Subcutaneous adipose tissue (tissue), 4 donors: Measurements from ENCODE around the gene SOHLH1. TPM values are rescaled to one million over a fixed set of nuclear protein-coding genes. Genes with fewer than 3 reads are reported as not detected.

Experiments
- total RNA-seq, 4 donors: library from RNA; depleted of rRNA; stranded (reverse); fragments of >200 nt; gene quantifications; one replicate each; pipeline ENCODE4 v1.1.0, GENCODE V29; 2016
- TF ChIP-seq, protein P1 (sequence below): fragments of 450-650 bp; IDR thresholded peaks from one replicate; pipeline ENCODE4 v1.5.1; 2016; ENCODE audit warnings: low read depth, mild to moderate bottlenecking, control low read depth, antibody characterized with exemption, moderate library complexity

Gene SOHLH1
- total RNA-seq, 4 donors from 2014 or later: not detected

DNA sequence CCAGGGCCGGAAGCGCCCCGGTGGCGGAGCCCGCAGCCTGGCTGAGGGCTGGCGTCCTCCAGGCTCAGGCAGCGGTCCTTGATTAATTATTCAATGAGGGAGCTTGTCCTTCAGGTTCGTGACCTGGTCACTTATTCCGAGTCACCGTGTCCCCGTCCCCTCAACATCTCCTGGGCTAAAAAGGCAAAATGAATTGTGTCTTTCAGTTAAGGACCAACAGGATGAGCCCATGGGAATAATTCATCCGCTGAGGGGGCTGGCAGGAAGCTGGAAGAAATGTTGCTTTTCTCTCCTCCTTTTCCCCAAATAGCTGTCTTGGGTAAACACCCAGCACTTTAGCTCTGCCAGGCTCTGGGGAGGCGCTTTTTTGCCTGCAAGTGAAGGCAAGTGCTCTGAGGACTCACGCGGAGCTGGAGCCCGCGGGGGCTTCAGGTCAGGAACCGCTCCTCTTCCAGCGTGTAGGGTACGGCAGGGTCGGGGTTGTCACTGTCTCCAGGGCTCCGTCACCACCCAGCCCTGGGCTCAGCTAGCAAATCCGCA lies 15.8 kb upstream of the SOHLH1 start:
- TF ChIP-seq, protein P1, sequence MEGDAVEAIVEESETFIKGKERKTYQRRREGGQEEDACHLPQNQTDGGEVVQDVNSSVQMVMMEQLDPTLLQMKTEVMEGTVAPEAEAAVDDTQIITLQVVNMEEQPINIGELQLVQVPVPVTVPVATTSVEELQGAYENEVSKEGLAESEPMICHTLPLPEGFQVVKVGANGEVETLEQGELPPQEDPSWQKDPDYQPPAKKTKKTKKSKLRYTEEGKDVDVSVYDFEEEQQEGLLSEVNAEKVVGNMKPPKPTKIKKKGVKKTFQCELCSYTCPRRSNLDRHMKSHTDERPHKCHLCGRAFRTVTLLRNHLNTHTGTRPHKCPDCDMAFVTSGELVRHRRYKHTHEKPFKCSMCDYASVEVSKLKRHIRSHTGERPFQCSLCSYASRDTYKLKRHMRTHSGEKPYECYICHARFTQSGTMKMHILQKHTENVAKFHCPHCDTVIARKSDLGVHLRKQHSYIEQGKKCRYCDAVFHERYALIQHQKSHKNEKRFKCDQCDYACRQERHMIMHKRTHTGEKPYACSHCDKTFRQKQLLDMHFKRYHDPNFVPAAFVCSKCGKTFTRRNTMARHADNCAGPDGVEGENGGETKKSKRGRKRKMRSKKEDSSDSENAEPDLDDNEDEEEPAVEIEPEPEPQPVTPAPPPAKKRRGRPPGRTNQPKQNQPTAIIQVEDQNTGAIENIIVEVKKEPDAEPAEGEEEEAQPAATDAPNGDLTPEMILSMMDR: no peak

DNA sequence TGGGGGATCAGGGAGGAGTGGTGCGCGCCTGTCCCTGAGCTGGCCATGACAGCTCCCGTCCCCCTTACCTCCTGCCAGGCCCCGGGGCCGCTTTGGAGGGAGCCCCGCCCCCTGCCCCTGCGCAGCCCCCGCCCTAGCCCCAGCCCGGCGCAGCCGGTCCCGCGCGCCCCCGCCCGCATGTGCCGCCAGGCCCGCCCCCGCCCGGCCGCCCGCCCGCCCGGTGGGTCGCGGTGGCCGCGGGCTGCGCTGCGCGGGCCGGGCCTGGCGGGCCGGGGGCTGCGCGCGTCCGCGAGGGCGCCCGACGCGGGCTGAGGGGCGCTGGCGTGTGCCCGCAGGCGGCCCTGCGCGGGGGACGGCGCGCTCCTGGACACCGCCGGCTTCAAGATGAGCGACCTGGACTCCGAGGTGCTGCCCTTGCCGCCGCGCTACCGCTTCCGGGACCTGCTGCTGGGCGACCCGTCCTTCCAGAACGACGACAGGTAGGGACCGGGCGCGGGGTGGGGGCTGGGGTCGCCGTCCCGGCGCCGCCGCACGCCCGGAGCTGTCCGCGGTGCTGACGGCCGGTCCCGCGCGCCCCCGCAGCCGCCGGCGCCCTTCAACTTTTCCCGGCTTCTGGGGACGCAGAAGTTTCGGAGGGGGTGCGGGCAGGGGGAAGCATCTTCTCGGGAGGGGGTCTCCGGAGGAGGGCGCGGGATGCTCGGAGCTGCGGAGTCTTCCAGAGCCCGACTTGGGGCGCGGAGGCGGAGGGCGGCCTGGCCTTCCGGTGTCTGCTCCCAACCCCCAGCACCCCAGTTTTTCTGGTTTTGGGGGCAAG lies 15.2 kb upstream of the SOHLH1 start:
- TF ChIP-seq, protein P1: no peak

DNA sequence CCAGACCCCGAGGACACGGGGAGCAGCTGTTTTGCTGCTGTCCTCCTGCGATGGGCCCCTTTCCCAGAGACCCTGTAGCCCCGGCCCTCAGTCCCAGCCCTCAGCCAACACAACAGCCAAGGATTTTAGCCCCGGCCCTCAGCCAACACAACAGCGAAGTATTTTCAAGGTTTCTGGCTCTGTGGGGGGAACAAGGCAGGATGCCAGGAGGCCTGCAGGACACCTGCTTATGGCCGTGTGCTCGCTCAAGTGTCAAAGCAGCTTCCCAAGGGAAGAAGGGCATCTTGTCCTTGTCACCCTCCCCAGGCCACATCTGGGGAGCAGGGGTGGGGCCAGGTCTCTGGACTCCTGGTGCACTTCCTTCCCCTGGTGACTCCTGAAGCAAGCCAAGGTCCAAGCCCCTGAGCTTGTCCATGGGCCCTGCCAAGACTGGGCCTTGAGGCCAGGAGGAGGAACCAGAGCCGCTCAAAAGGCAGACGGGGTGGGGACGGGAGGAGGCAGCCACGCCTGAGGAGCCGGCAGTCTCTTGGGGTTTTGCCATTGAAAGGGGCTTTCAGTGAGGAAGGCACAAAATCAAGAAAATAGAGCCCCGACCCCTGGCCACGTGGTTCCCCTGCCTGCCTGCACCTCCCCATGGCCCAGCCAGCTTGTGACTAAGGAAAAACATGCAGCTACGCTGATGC lies 13.5 kb upstream of the SOHLH1 start:
- TF ChIP-seq, protein P1: no peak

DNA sequence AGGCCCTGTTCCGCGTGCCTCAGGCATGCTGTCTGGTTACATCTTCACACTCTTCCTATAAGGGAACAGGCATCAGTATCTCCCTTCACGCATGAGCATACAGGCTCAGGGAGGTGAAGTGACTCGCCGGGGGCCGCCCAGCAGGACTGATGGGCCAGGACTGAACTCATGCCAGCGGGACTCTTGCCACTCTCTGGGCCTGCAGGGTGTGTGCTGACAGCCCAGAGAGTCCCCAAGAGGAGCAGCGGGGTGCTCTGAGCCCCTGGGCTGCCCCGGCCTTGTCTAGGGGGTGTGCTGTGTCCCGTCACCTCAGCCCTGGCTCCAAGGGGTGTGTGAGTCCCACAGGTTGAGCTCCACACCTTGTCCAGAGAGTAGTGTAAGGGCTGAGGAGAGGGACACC lies 12.6 kb upstream of the SOHLH1 start:
- TF ChIP-seq, protein P1: no peak

DNA sequence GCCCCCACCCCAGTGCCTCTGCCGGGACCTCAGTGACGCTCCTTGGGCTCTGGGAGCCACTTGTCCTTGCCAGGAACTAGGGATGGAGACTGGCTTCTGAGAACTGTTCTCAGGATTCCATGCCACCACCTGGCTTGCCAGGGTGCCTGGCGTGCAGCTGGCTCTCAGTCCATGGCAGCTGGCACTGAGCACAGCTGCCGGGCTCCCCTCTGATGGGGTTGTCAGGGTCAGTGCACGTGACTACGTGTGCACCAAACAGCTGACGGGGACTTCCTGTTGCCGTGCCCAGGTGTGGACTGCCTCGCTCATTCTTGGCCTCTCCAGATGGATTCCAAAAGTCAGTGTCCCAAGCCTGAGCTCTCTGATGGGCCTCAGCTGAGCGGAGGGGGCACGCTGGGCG lies 12.1 kb upstream of the SOHLH1 start:
- TF ChIP-seq, protein P1: no peak

DNA sequence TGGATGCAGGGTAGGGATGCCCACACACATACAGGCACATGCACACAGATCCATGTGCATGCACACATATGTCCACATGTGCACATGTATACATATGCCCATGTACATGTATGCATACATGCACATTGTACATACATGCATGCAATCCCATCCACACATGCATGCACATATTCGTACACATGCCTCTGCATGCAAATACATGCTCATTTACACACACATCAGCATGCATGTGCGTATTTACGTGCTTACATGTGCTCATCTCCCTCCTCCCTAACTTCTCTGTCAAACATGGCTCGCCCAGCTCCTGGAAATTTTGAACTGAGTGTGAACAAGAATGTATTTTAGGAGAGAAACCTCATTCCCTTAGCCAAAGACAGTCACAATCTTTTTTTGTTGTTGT lies 8.9 kb upstream of the SOHLH1 start:
- TF ChIP-seq, protein P1: no peak
